ENCODE data around the gene PAX5.

Gene PAX5

DNA sequence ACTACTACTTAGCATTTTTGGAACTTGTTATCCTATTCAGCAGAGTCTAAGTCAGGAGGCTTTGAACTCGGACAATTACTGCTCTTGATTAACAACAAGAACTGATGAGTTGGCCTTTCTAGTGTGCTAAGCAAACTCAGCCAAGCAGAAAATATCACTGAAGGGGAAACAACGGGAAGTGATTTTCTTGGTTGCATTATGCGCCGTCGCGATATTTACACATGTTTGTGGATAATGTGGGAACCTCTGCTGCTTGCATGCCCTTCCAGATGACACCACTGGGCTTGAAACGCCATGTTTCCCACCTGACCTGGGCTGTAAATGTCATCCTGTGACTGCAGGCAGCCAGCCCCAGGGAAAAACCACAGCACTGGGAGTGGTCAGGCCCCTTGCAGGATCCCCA, 205.5 kb downstream of the PAX5 start:
- DNase-seq = no peak

DNA sequence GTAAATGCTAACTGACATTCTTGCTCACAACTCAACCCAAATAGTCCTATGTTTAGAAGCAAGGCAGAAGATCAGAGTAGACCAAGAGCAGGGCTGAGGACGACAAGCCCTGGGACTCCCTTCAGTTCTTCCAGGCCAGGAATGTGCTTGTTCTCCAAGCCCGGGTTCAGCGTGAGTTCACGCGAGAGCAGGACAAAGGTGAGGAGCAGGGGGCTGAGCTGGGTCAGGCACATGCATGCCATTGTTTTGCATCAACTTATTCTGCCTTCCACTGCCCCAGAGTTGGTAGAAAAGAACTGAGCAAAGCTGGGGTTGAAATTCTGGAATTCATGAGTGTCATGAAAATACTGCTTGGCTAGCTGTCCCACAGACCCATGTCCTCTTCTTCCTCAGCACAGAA, 206.5 kb downstream of the PAX5 start:
- DNase-seq = no peak

DNA sequence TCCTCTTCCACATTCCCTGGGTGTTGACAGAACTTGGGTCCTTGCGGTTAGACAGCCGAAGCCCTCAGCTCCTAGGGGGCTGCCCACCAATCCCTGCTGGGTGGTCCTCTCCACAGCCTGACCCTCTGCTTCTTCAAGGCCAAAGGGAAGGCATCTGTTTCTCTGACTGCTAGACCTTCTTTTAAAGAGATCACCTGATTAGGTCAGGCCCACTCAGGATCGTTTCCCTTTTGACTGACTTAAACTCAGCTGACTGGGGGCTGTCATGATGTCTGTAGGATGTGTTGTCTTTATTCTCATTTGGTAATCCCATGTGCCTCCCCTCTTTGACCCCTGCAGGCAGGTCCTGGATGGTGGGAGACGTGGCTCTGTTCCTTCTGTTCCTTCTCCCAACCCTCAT, 207.5 kb downstream of the PAX5 start:
- no peak for DNase-seq

GRCh38 chr9:36825179-36825578, 208.9 kb downstream of the PAX5 start:
- no peak for DNase-seq

GRCh38 chr9:36823934-36824333, 210.1 kb downstream of the PAX5 start:
- no peak for DNase-seq

DNA sequence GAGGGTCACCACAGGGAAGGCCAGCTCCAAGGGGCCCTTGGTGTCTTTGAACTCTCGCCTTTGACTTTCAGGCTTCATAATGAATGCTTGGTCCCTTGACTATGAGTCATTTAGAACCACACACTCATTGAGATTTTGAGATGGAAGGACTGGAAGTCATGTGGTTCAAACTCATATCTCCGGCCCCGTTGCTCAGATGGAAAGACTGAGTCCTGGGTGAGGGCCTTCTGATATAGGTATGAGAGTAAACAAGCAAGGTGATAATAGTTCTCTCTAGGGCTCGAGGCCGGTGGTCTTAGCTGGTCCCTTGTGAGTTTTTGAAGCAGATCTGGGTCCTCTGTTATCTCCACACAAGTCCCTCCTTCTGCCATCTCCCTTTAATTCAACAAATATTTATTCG, 210.6 kb downstream of the PAX5 start:
- DNase-seq = no peak

DNA sequence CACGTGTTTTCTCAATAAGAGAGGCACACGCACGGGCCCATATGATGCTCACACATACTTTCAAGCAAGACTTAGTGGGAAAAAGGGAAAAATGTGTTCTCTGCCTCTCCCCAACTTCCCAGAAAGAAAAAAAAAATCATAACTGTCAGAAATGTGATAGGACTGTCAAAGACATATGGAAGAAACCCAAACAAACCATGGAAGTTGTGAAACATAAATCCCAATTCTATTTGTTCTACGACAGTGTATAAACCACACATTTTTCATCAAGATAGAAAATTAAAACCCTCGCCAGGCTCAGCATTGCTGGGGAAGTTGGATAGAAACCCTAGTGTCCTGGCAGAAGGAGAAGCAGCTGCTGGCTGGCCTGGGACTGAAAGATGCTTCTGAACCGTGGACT, 211.9 kb downstream of the PAX5 start:
- DNase-seq = no peak

DNA sequence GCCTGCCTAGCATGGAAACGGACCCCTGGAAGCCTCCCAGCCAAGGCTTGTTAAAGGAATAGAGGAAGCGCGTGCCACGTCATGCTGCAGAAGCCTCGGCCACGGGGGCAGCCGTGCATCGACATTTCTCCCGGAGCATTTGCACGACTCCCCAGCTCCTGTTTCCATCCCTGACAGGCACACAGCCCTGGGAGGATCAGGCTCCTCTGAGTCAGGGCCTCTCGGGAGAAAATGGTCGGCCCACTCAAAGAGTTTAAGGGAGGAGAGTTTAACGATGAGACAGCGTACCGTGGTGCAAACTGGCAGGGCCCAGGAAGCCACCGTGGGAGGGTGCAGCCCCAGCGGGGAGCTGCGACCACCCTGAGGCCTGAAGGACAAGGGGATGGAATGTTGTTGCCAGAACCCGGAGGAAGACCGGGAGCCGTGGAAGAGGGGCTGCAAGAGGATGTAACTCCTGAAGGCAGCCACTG, 213.6 kb downstream of the PAX5 start:
- DNase-seq = no peak

GRCh38 chr9:36818965-36819870, 214.8 kb downstream of the PAX5 start:
- DNase-seq = peak in 7 of 14 donors; percentile 12 to 52 (median 31)

GRCh38 chr9:36818242-36818938, 215.7 kb downstream of the PAX5 start:
- peak in 2 of 14 donors; percentile 43 to 64 for DNase-seq

DNA sequence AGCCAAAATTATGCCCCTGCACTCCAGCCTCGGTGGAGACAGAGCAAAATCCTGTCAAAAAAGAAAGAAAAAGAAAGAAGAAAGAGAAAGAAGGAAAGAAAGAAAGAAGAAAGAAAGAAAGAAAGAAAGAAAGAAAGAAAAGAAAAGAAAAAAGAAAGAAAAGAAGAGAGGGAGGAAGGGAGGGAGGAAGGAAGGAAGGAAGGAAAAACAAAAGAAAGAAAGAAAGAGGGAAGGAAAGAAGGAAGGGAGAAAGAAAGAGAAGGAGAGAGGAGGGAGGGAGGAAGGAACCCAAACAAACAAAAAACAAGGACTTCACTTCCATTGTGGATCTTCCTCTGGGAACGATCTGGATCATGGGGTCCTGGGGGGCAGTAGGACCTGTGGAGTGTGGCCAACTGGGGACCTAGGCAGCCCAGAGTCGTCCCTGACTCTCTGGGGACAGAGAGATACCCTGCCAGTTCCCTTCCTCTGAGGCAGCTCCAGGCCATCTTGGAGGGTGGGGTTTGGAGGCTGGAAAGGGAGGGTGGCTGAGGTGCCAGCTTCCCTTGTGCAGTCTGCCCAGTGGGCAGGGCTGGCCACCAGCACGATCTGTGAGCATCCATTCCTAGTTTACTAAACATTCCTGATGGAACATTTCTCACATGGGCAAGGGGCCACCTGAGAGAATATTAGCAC, 216.8 kb downstream of the PAX5 start:
- DNase-seq = no peak

GRCh38 chr9:36816371-36816770, 217.7 kb downstream of the PAX5 start:
- no peak for DNase-seq

DNA sequence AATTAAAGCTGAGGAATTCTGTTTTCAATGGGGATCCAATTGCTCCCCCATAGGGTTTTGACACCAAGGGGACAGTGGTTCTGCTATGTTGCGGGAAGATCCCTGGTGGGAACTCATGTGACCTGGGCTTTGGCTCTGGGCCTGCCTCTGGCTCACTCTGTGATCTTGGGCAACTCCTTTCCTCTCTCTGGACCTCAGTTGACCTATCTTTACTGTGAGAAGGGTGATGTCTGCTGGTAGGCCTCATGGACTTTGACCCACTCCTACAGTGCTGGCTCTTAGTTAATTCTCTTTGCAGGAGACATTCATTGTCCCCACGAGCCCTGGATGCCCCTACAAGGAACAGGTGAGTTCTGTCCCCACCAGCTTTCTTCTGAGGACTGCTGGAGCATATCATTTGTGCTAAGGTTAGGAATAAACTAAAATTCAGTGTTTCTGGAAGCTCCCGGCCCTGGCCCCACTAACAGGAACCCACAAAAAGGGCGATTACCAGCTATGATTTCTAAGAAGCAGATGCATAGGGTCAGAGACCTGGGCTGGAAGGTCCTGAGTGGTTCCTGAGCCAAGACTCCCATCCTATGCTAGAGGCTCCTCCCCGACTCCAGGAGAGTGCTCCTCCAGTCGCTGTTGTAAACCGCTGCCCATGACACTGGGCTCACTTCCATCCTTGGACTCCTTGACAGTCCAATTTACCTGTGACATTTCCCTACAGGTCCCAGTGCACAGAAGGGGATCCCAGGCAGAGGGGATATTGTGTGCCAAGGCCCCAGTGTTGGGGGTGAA, 218.3 kb downstream of the PAX5 start:
- DNase-seq = no peak

GRCh38 chr9:36815023-36815422, 219.0 kb downstream of the PAX5 start:
- no peak for DNase-seq

DNA sequence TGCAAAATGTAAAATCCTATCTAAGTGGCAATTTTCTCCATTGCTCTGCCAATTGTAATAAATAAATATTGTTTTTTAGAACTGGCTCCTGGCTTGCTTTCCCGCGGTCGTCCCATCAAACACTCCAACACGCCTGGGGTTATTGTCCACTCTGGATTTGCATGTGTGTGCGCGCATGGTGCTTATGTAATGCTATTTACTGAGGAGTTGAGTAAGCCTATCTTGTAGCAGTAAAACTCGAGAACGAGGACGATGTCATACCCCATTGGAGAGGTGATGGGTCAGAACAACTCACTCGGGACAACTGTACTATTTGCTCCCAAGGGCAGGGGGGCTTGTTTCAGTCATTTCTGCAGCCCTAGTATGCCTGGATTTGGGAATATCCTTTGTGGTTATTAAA, 220.9 kb downstream of the PAX5 start:
- no peak for DNase-seq

- no peak for DNase-seq
Observed at GRCh38 chr9:36812556-36812955, 221.5 kb downstream of the PAX5 start.

DNA sequence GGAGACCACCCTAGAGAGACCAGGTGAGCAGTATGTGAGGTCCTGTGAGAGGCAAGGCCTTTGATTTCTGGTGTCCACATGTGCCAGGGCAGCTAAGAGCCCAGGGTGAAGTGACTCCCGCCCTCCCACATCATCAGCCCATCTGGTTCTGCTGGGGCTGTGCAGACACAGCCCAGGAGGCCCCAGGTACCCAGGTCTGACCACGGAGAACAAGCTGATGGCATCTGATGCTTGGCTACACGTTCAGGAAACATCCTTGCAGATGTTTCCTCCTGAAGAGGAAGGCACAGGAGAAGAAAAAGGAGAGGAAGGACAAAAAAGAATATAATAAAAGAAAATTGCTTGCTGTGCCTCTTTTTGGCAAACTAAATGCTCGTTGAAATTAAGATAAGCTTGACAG, 225.8 kb downstream of the PAX5 start:
- DNase-seq = no peak

DNA sequence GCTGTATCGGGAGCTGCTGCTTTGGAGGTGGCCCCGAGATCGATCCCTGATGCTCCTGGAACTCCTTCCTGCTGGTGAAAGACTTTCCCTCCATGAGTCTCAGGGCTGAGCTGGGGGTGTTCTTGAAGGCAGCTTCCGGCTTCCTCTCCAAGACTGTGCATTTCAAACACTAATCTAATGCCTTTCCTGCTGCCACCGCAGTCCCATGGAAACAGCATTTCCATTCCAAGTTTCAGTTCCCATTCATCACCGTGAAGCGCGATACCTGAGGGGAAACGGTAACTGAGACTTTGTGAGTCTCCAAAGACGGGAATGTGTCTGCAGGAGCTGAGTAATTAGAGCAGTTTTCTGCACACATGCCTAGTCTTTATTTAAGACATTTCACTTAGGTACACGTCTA, 230.1 kb downstream of the PAX5 start:
- no peak for DNase-seq

DNA sequence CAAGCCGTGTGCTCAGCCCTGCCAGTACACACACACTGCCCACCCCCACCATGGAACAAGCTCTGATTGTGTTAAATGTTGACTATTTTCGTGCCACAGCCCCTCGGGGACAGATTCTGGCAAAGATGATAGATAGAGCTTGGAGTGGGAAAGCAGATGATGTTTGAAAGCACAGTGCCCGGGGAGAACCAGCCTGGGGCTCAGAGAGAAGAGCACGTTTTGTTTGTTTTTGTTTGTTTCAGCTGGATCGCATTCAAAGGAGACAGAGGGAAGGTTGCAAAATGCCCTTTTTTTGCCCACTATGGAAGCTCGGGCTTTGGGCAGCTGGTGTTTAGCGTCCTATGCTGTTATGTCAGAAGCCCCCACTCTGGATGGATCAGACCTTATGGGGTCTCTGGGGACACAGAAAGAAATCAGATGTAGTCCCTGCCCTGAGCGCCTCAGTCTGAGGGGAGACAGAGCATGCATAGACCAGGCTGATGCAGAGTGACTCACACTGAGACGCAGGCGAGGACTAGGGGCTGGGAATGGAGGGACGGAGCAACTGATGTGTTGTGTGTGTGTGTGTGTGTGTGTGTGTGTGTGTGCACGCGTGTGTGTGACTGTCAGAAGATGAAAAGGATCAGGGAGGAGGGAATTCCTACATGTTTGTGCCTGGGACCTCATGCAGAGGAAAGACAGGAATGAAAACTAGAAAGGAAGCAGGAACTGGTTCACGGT, 231.7 kb downstream of the PAX5 start:
- DNase-seq = peak in 10 of 14 donors; percentile 7 to 72 (median 42)

GRCh38 chr9:36800455-36800854, 233.6 kb downstream of the PAX5 start:
- DNase-seq = no peak

GRCh38 chr9:36798350-36799065, 235.6 kb downstream of the PAX5 start:
- DNase-seq = peak in 7 of 14 donors; percentile 5 to 53 (median 11)

Data from C1 segment of cervical spinal cord (tissue), 14 donors.